Testis (tissue), 3 donors: Measurements from ENCODE around the gene GLI3. TPM values are rescaled to one million over a fixed set of nuclear protein-coding genes. Genes with fewer than 3 reads are reported as not detected.

Experiments
- DNase-seq: peaks from one replicate; pipeline ENCODE4 v3.0.0-alpha.2; 2019
- H3K27ac ChIP-seq, 2 donors: fragments of 200-600 bp; sonication (generic); one replicate each; pipeline ENCODE4 v1.5.1; 2019
- H3K27me3 ChIP-seq: fragments of 200-600 bp; sonication (generic); one replicate; pipeline ENCODE4 v1.5.1; 2019
- H3K36me3 ChIP-seq: fragments of 200-600 bp; sonication (generic); one replicate; pipeline ENCODE4 v1.5.1; 2017; ENCODE audit warnings: low read depth; ENCODE audit errors: missing control alignments
- H3K4me1 ChIP-seq: fragments of 200-600 bp; sonication (generic); one replicate; pipeline ENCODE4 v1.5.1; 2019
- H3K4me3 ChIP-seq, 2 donors: fragments of 200-600 bp; sonication (generic); one replicate each; pipeline ENCODE4 v1.5.1; 2017 to 2019
- H3K9me3 ChIP-seq: fragments of 200-600 bp; sonication (generic); one replicate; pipeline ENCODE4 v1.5.1; 2017
- CTCF ChIP-seq, 3 experiments: fragments of 450-650 bp in 2 of 3; fragments of 200-600 bp in 1 of 3; sonication (generic) in 1 of 3; IDR thresholded peaks; one replicate each; pipeline ENCODE4 v1.5.1; 2016 to 2019; ENCODE audit warnings: antibody characterized with exemption in 3 of 3, mild to moderate bottlenecking in 2 of 3, moderate library complexity in 1 of 3
- POLR2A ChIP-seq: fragments of 450-650 bp; IDR thresholded peaks from one replicate; pipeline ENCODE4 v1.6.1; 2017; ENCODE audit warnings: antibody characterized with exemption, mild to moderate bottlenecking, moderate library complexity
- WGBS, 2 donors: methylation state at CpG; one replicate each; pipeline ENCODE4 v1.1.5; 2018; 5-methylcytosine and 5-hydroxymethylcytosine counted together
- intact Hi-C: fragments of 100-400 bp; cut with DNase I; formaldehyde crosslinking; loops from one replicate; pipeline ENCODE4 v1.15.1; 2023; ENCODE audit warnings: low total_unique reads
- polyA plus RNA-seq: library from polyadenylated mRNA; stranded (reverse); fragments of 350-450 nt; fragmentation: Illumina TruSeq; extraction: RNeasy Lipid Tissue Mini Kit (QIAGEN cat#74804); gene quantifications from one replicate; pipeline ENCODE4 v1.2.3, GENCODE V29; 2014; ENCODE audit warnings: low read depth, low replicate concordance; ENCODE audit not compliant: insufficient read depth
- total RNA-seq, 2 donors: library from RNA; depleted of rRNA; stranded (reverse); fragments of >200 nt; gene quantifications; one replicate each; pipeline ENCODE4 v1.2.3, GENCODE V29; 2016

GLI3 gene
- total and polyA plus RNA-seq, 3 donors from 2014 or later: 3.8 to 7.3 (median 5.0) TPM

- Histone ChIP-seq H3K4me3 (no peak overlapping the region), H3K9me3 (no peaks in the 10 kb centered on the region), H3K36me3 (no peaks in the 10 kb centered on the region), H3K4me1 (no peaks in the 10 kb centered on the region), H3K27ac (no peak overlapping the region), H3K27me3 (no peaks in the 10 kb centered on the region)
- TF ChIP-seq POLR2A (no peak), CTCF (IDR thresholded peaks at IDR 0.05) (no peak)
- intact Hi-C loops: no loop called here
- WGBS, 2 donors: 82 to 91% methylated on average over 3 of the region's 3 CpGs
- DNase-seq: no peak
These were observed 209.5 kb downstream of the GLI3 start for GRCh38 chr7:42027521-42027920.

GRCh38 chr7:42026622-42027197, 210.3 kb downstream of the GLI3 start:
- Histone ChIP-seq H3K36me3 (no peaks in the 10 kb centered on the region), H3K27ac (no peak overlapping the region), H3K4me3 (no peak overlapping the region), H3K4me1 (no peaks in the 10 kb centered on the region), H3K9me3 (no peaks in the 10 kb centered on the region), H3K27me3 (no peaks in the 10 kb centered on the region)
- no peak for DNase-seq
- TF ChIP-seq CTCF (IDR thresholded peaks at IDR 0.05) (no peak), POLR2A (no peak)
- 91 to 93% methylated on average over 6 of the region's 6 CpGs for WGBS, 2 donors
- intact Hi-C loops: no loop called here

- Histone ChIP-seq H3K27me3 (no peaks in the 10 kb centered on the region), H3K36me3 (no peaks in the 10 kb centered on the region), H3K27ac (no peak overlapping the region), H3K4me3 (no peak overlapping the region), H3K4me1 (no peaks in the 10 kb centered on the region), H3K9me3 (no peaks in the 10 kb centered on the region)
- WGBS, 2 donors: 92 to 95% methylated on average over 15 of the region's 15 CpGs
- TF ChIP-seq POLR2A: no peak
- no peak for TF ChIP-seq CTCF (IDR thresholded peaks at IDR 0.05)
- no peak for DNase-seq
- intact Hi-C loops: no loop called here
These were observed 211.2 kb downstream of the GLI3 start for GRCh38 chr7:42025635-42026375.

- H3K27ac ChIP-seq: no peak overlapping the region
- TF ChIP-seq CTCF (IDR thresholded peaks at IDR 0.05): no peak
- TF ChIP-seq POLR2A: no peak
- WGBS, 2 donors: 95 to 98% methylated on average over 4 of the region's 4 CpGs
These were observed 212.5 kb downstream of the GLI3 start for GRCh38 chr7:42024537-42024936.

GRCh38 chr7:42023262-42023661, 213.7 kb downstream of the GLI3 start:
- DNase-seq: no peak
- no peaks in the 10 kb centered on the region for H3K36me3 ChIP-seq
- 82% methylated on average over 9 to 10 of the region's 10 CpGs for WGBS, 2 donors
- H3K9me3 ChIP-seq: no peaks in the 10 kb centered on the region
- H3K27me3 ChIP-seq: no peaks in the 10 kb centered on the region
- intact Hi-C loops: no loop called here
- H3K27ac ChIP-seq: no peak overlapping the region
- H3K4me1 ChIP-seq: no peaks in the 10 kb centered on the region
- TF ChIP-seq CTCF (IDR thresholded peaks at IDR 0.05) (no peak), POLR2A (no peak)
- H3K4me3 ChIP-seq: no peak overlapping the region

More at GRCh38 chr7:42024537-42024936, 212.5 kb downstream of the GLI3 start:
- no peak for DNase-seq
- Histone ChIP-seq H3K9me3 (no peaks in the 10 kb centered on the region), H3K4me3 (no peak overlapping the region), H3K27me3 (no peaks in the 10 kb centered on the region), H3K4me1 (no peaks in the 10 kb centered on the region), H3K36me3 (no peaks in the 10 kb centered on the region)
- intact Hi-C loops: no loop called here
